GM12878 (cell line): ENCODE results near the gene TDRKH. TPM values are rescaled to one million over a fixed set of nuclear protein-coding genes. Genes with fewer than 3 reads are reported as not detected.

Experiments used
- ATAC-seq: fragments of 200-7000 bp; cut with Tn5 transposase; 3 replicates; pipeline ENCODE4 v1.9.1; 2020; ENCODE audit warnings: mild to moderate bottlenecking, moderate library complexity
- BruUV-seq: library from RNA; stranded (reverse); fragments of 400-500 nt; replicated peaks from 2 replicates; lab custom pipeline; 2021; lab: Mats Ljungman, UMichigan
- CTCF ChIA-PET: fragments of 300-600 bp; sonication (Branson Sonifier 250); formaldehyde crosslinking; extraction: SDS; loops from one replicate; lab custom pipeline; 2021; ENCODE audit warnings: inconsistent platforms; lab: Yijun Ruan, JAX
- POLR2A ChIA-PET: fragments of 350-600 bp; formaldehyde crosslinking; extraction: SDS; loops from one replicate; lab custom pipeline; 2021; ENCODE audit warnings: inconsistent platforms; lab: Charles Lee
- RAD21 ChIA-PET: fragments of 300-600 bp; sonication (Branson Sonifier 250); formaldehyde crosslinking; loops from one replicate; lab custom pipeline; 2023; ENCODE audit warnings: antibody characterized with exemption; ENCODE audit not compliant: unreplicated experiment; lab: Charles Lee
- SMC1A ChIA-PET: fragments of 300-600 bp; sonication (Branson Sonifier 250); formaldehyde crosslinking; loops from one replicate; lab custom pipeline; 2023; ENCODE audit not compliant: unreplicated experiment, uncharacterized antibody; lab: Charles Lee
- DNase-seq: peaks from one replicate; pipeline ENCODE4 v3.0.0-alpha.2; 2011; ENCODE audit warnings: low read depth, low spot score
- FAIRE-seq: peaks from 3 replicates; lab custom pipeline; 2011; peaks lifted over from hg19 to GRCh38; lab: Jason Lieb, UNC
- H2AFZ ChIP-seq: 2 replicates; pipeline ENCODE4 v1.6.0; 2011; ENCODE audit warnings: low read depth, low read length, control low read depth; ENCODE audit not compliant: control insufficient read depth
- H3K27ac ChIP-seq: 2 replicates; pipeline ENCODE4 v1.5.1; 2011; ENCODE audit warnings: control low read depth; ENCODE audit not compliant: control insufficient read depth, insufficient read depth
- H3K27me3 ChIP-seq, 2 experiments: replicated peaks in 1 of 2; 2 replicates each; pipeline versions ENCODE4 v1.6.0 to v1.6.1; 2011; ENCODE audit warnings: low read length in 1 of 2; ENCODE audit not compliant: control insufficient read depth in 2 of 2, insufficient read depth in 2 of 2
- H3K36me3 ChIP-seq, 2 experiments: 2 replicates each; pipeline ENCODE4 v1.5.1; 2011; ENCODE audit warnings: low read length in 1 of 2; ENCODE audit not compliant: control insufficient read depth in 2 of 2, insufficient read depth in 2 of 2
- H3K4me1 ChIP-seq: 2 replicates; pipeline ENCODE4 v1.6.1; 2011; ENCODE audit warnings: mild to moderate bottlenecking, low read length, moderate library complexity, mixed read lengths; ENCODE audit not compliant: control insufficient read depth, insufficient read depth
- H3K4me2 ChIP-seq: 2 replicates; pipeline ENCODE4 v1.6.0; 2011; ENCODE audit warnings: control low read depth; ENCODE audit not compliant: control insufficient read depth, insufficient read depth
- H3K4me3 ChIP-seq: fragments of 200-600 bp; sonication (generic); 2 replicates; pipeline ENCODE4 v1.5.1; 2016
- H3K79me2 ChIP-seq: 2 replicates; pipeline ENCODE4 v1.6.0; 2011; ENCODE audit warnings: low read length; ENCODE audit not compliant: control insufficient read depth, insufficient read depth
- H3K9ac ChIP-seq: 2 replicates; pipeline ENCODE4 v1.8.0; 2011; ENCODE audit warnings: low read length, control low read depth, mixed read lengths; ENCODE audit not compliant: control insufficient read depth, insufficient read depth
- H3K9me3 ChIP-seq: replicated peaks from 3 replicates; pipeline ENCODE4 v1.5.1; 2011; ENCODE audit warnings: mild to moderate bottlenecking, low read length; ENCODE audit not compliant: control insufficient read depth, insufficient read depth
- H4K20me1 ChIP-seq: 2 replicates; pipeline ENCODE4 v1.6.0; 2011; ENCODE audit not compliant: control insufficient read depth, insufficient read depth
- BMI1 ChIP-seq: fragments of 450-650 bp; IDR thresholded peaks from 2 replicates; pipeline ENCODE4 v1.6.1; 2016; ENCODE audit warnings: mild to moderate bottlenecking, moderate library complexity, borderline replicate concordance
- BRCA1 ChIP-seq: IDR thresholded peaks from 2 replicates; pipeline ENCODE4 v1.6.1; 2011; ENCODE audit warnings: low read depth, low read length, improper control_type of control experiment
- CHD1 ChIP-seq: IDR thresholded peaks from 2 replicates; pipeline ENCODE4 v1.6.1; 2012; ENCODE audit warnings: low read depth, low read length, improper control_type of control experiment
- FOXM1 ChIP-seq: IDR thresholded peaks from 2 replicates; pipeline ENCODE4 v1.6.1; 2012; ENCODE audit warnings: low read depth, mild to moderate bottlenecking, inconsistent platforms, low read length, moderate library complexity
- GABPA ChIP-seq: IDR thresholded peaks from 2 replicates; pipeline ENCODE4 v1.6.1; 2014; ENCODE audit warnings: antibody characterized with exemption, low read depth, mild to moderate bottlenecking, inconsistent platforms
- HDGF ChIP-seq: fragments of 450-650 bp; IDR thresholded peaks from 2 replicates; pipeline ENCODE4 v1.6.1; 2016; ENCODE audit warnings: antibody characterized with exemption
- MYC ChIP-seq: IDR thresholded peaks from 2 replicates; pipeline ENCODE4 v1.6.1; 2011; ENCODE audit warnings: mild to moderate bottlenecking, low read length, moderate library complexity, inconsistent platforms; ENCODE audit not compliant: insufficient read depth, insufficient replicate concordance, insufficient read length, severe bottlenecking
- NFIC ChIP-seq: IDR thresholded peaks from 2 replicates; pipeline ENCODE4 v1.6.1; 2012; ENCODE audit warnings: low read depth, mild to moderate bottlenecking, inconsistent platforms, low read length, moderate library complexity
- NR2C1 ChIP-seq: fragments of 450-650 bp; IDR thresholded peaks from 2 replicates; pipeline ENCODE4 v1.6.1; 2017; ENCODE audit warnings: antibody characterized with exemption, mild to moderate bottlenecking, moderate library complexity
- NR2C2 ChIP-seq: IDR thresholded peaks from 2 replicates; pipeline ENCODE4 v1.6.1; 2011; ENCODE audit warnings: borderline replicate concordance, low read depth; ENCODE audit not compliant: control insufficient read depth, insufficient read length
- NR2F1 ChIP-seq: fragments of 450-650 bp; conservative IDR thresholded peaks from 2 replicates; pipeline ENCODE4 v1.6.1; 2017; ENCODE audit warnings: mild to moderate bottlenecking
- POLR2A ChIP-seq: IDR thresholded peaks from 2 replicates; pipeline ENCODE4 v1.6.1; 2011; ENCODE audit warnings: low read depth, mild to moderate bottlenecking, low read length
- SPI1 ChIP-seq: IDR thresholded peaks from 2 replicates; pipeline ENCODE4 v1.6.1; 2011; ENCODE audit warnings: low read depth, mild to moderate bottlenecking, low read length, moderate library complexity, borderline replicate concordance; ENCODE audit not compliant: insufficient read depth
- YBX1 ChIP-seq: fragments of 450-650 bp; IDR thresholded peaks from 2 replicates; pipeline ENCODE4 v1.6.1; 2016; ENCODE audit warnings: antibody characterized with exemption
- ZBED1 ChIP-seq: IDR thresholded peaks from 2 replicates; pipeline ENCODE4 v1.6.1; 2016; ENCODE audit warnings: borderline replicate concordance
- WGBS: methylation state at CpG from one replicate; pipeline ENCODE4 v1.1.6; 2016; ENCODE audit warnings: low lambda C conversion rate; ENCODE audit not compliant: insufficient replicate concordance, insufficient coverage; ENCODE audit errors: missing lambda C conversion rate; 5-methylcytosine and 5-hydroxymethylcytosine counted together
- in situ Hi-C: fragments of 300-500 bp; cut with MboI; formaldehyde crosslinking; loops from 9 replicates; pipeline ENCODE4 v1.14.3; 2018; ENCODE audit warnings: mixed read lengths
- intact Hi-C: fragments of 100-400 bp; cut with micrococcal nuclease; formaldehyde crosslinking; loops from one replicate; pipeline ENCODE4 v1.14.2; 2022; ENCODE audit not compliant: unreplicated experiment
- polyA plus RNA-seq, 11 experiments: library from polyadenylated mRNA; depleted of rRNA in 4 of 11; unstranded in 6 of 11; stranded (reverse) in 5 of 11; fragments of >200 nt; fragmentation: Nextera tagmentation in 4 of 11; fragmentation: Illumina TruSeq in 1 of 11; extraction: Ambion mirVana in 4 of 11; extraction: Trizol in 1 of 11; gene quantifications; 1 replicate in 1 of 11; 2 replicates in 10 of 11; pipeline versions ENCODE4 v1.2.1 to v1.2.3, GENCODE V29; 2011 to 2016; ENCODE audit warnings: inconsistent platforms in 2 of 11, missing spikeins in 2 of 11, low read depth in 1 of 11
- total RNA-seq, 4 experiments: library from RNA; depleted of rRNA in 3 of 4; stranded (reverse); fragments of >200 nt in 3 of 4; fragmentation: Illumina TruSeq in 1 of 4; extraction: Trizol in 1 of 4; gene quantifications; 2 replicates each; pipeline versions ENCODE4 v1.2.1 to v1.2.3, GENCODE V29; 2013 to 2021
- TF ChIP-seq, protein P1 (sequence below): fragments of 450-650 bp; IDR thresholded peaks from 2 replicates; pipeline ENCODE4 v1.6.1; 2017; ENCODE audit warnings: mild to moderate bottlenecking, moderate library complexity
- TF ChIP-seq, protein P2 (sequence below): fragments of 150-350 bp; IDR thresholded peaks from 2 replicates; pipeline ENCODE4 v1.6.1; 2016; ENCODE audit warnings: low read depth, low read length

The TDRKH gene
- total and polyA plus RNA-seq, 10 of the 15 experiments (the other 5 are each of a cell fraction or from before 2014, with no cell fraction given): 1.3 to 8.4 (median 2.9) TPM

DNA sequence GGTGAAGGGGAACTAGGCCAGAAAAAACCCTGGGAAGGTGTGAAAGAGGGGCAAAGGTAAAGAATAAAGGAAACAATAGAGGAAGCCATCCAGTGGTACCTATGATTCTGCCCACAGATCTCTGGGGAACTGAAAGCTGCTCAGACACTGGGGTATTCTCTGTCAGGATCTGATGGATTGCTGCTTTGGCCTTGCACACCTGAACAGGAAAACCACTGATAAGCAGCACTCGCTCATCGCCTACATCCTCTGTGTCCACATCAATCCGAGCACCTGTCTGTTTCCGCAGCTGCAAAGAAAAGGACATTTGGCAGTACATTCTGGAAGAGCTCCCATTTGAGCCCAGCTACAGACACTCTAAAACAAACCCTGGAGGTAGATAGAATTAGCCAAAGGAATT lies 10.4 kb downstream of the TDRKH start:
- intact Hi-C loops (no loop called here), in situ Hi-C loops (no loop called here)
- no peaks in the 10 kb centered on the region for H3K79me2 ChIP-seq
- no peak overlapping the region for H3K27ac ChIP-seq
- H3K9ac ChIP-seq: no peak overlapping the region
- no peaks in the 10 kb centered on the region for H3K4me1 ChIP-seq
- no peak for DNase-seq
- ChIA-PET CTCF (interaction anchor here (1.0 to 1.1 kb wide), 2 partner anchors 13 to 79 kb away, joined by 3 read pairs; no protein-coding TSS in a partner anchor), RAD21 (no interaction called here), POLR2A (interaction anchor here (1.4 kb wide), 1 partner anchor 10 kb away, joined by 4 read pairs; no protein-coding TSS in a partner anchor), SMC1A (interaction anchor here (1.0 kb wide), 1 partner anchor 9 kb away, joined by 3 read pairs; no protein-coding TSS in a partner anchor)
- TF ChIP-seq, protein P1, sequence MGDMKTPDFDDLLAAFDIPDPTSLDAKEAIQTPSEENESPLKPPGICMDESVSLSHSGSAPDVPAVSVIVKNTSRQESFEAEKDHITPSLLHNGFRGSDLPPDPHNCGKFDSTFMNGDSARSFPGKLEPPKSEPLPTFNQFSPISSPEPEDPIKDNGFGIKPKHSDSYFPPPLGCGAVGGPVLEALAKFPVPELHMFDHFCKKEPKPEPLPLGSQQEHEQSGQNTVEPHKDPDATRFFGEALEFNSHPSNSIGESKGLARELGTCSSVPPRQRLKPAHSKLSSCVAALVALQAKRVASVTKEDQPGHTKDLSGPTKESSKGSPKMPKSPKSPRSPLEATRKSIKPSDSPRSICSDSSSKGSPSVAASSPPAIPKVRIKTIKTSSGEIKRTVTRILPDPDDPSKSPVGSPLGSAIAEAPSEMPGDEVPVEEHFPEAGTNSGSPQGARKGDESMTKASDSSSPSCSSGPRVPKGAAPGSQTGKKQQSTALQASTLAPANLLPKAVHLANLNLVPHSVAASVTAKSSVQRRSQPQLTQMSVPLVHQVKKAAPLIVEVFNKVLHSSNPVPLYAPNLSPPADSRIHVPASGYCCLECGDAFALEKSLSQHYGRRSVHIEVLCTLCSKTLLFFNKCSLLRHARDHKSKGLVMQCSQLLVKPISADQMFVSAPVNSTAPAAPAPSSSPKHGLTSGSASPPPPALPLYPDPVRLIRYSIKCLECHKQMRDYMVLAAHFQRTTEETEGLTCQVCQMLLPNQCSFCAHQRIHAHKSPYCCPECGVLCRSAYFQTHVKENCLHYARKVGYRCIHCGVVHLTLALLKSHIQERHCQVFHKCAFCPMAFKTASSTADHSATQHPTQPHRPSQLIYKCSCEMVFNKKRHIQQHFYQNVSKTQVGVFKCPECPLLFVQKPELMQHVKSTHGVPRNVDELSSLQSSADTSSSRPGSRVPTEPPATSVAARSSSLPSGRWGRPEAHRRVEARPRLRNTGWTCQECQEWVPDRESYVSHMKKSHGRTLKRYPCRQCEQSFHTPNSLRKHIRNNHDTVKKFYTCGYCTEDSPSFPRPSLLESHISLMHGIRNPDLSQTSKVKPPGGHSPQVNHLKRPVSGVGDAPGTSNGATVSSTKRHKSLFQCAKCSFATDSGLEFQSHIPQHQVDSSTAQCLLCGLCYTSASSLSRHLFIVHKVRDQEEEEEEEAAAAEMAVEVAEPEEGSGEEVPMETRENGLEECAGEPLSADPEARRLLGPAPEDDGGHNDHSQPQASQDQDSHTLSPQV: no peak
- TF ChIP-seq ZBED1 (no peak), BMI1 (no peak), NFIC (no peak), NR2C2 (no peak), NR2C1 (no peak), POLR2A (no peak), NR2F1 (no peak), YBX1 (no peak), CHD1 (no peak), SPI1 (no peak), FOXM1 (no peak), MYC (no peak), BRCA1 (no peak), GABPA (no peak), HDGF (no peak)
- TF ChIP-seq, protein P2, sequence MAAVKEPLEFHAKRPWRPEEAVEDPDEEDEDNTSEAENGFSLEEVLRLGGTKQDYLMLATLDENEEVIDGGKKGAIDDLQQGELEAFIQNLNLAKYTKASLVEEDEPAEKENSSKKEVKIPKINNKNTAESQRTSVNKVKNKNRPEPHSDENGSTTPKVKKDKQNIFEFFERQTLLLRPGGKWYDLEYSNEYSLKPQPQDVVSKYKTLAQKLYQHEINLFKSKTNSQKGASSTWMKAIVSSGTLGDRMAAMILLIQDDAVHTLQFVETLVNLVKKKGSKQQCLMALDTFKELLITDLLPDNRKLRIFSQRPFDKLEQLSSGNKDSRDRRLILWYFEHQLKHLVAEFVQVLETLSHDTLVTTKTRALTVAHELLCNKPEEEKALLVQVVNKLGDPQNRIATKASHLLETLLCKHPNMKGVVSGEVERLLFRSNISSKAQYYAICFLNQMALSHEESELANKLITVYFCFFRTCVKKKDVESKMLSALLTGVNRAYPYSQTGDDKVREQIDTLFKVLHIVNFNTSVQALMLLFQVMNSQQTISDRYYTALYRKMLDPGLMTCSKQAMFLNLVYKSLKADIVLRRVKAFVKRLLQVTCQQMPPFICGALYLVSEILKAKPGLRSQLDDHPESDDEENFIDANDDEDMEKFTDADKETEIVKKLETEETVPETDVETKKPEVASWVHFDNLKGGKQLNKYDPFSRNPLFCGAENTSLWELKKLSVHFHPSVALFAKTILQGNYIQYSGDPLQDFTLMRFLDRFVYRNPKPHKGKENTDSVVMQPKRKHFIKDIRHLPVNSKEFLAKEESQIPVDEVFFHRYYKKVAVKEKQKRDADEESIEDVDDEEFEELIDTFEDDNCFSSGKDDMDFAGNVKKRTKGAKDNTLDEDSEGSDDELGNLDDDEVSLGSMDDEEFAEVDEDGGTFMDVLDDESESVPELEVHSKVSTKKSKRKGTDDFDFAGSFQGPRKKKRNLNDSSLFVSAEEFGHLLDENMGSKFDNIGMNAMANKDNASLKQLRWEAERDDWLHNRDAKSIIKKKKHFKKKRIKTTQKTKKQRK: no peak
- H4K20me1 ChIP-seq: no peaks in the 10 kb centered on the region
- H3K9me3 ChIP-seq: no peaks in the 10 kb centered on the region
- no peak for ATAC-seq
- H3K27me3 ChIP-seq: no peaks in the 10 kb centered on the region; a peak in 1 of 4 replicates
- no peak overlapping the region for H3K4me2 ChIP-seq
- 80% methylated on average over 4 of the region's 4 CpGs for WGBS
- BruUV-seq: no TSS peak
- no peak for FAIRE-seq
- H2AFZ ChIP-seq: no peak overlapping the region
- no peak overlapping the region for H3K4me3 ChIP-seq
- no peaks in the 10 kb centered on the region for H3K36me3 ChIP-seq
